Tibial nerve (tissue), 3 donors: ENCODE results near the gene FUOM.

Experiments
- CTCF ChIP-seq, 5 experiments: fragments of 200-600 bp in 3 of 5; fragments of 450-650 bp in 2 of 5; sonication (generic) in 3 of 5; IDR thresholded peaks; one replicate each; pipeline ENCODE4 v1.5.1; 2016 to 2019; ENCODE audit warnings: antibody characterized with exemption in 5 of 5, mild to moderate bottlenecking in 3 of 5, moderate library complexity in 2 of 5
- POLR2A ChIP-seq, 2 donors: fragments of 450-650 bp; IDR thresholded peaks; one replicate each; pipeline ENCODE4 v1.6.1; 2017; ENCODE audit warnings: antibody characterized with exemption in 2 of 2, mild to moderate bottlenecking in 2 of 2, moderate library complexity in 2 of 2

- no peak for TF ChIP-seq CTCF (IDR thresholded peaks at IDR 0.05)
- TF ChIP-seq POLR2A (IDR thresholded peaks at IDR 0.05): no peak
Observed at GRCh38 chr10:133324857-133325260, 33.0 kb downstream of the FUOM start.
